Adipocyte (in vitro differentiated cells): Measurements from ENCODE around the gene ITGA1.
A peak's percentile ranks its signal among the peaks of the same experiment; 100 is the strongest.

Experiments
- DNase-seq: peaks from one replicate; pipeline ENCODE4 v3.0.0-alpha.2; 2015; ENCODE audit warnings: low read depth
- H3K27me3 ChIP-seq: replicated peaks from 2 replicates; pipeline ENCODE4 v1.7.0; 2013; ENCODE audit warnings: mild to moderate bottlenecking, low read length, moderate library complexity; ENCODE audit not compliant: control insufficient read depth, insufficient read depth
- H3K36me3 ChIP-seq: 2 replicates; pipeline ENCODE4 v1.7.0; 2013; ENCODE audit warnings: low read length, mild to moderate bottlenecking, moderate library complexity; ENCODE audit not compliant: control insufficient read depth, insufficient read depth, severe bottlenecking
- H3K4me1 ChIP-seq: 2 replicates; pipeline ENCODE4 v1.7.0; 2013; ENCODE audit warnings: mild to moderate bottlenecking, low read length, moderate library complexity; ENCODE audit not compliant: control insufficient read depth, insufficient read depth
- H3K4me3 ChIP-seq: 2 replicates; pipeline ENCODE4 v1.7.0; 2013; ENCODE audit warnings: mild to moderate bottlenecking, low read length, moderate library complexity
- H3K9ac ChIP-seq: 2 replicates; pipeline ENCODE4 v1.7.0; 2013; ENCODE audit warnings: mild to moderate bottlenecking, low read length, moderate library complexity
- H3K9me3 ChIP-seq: 2 replicates; pipeline ENCODE4 v1.7.0; 2013; ENCODE audit warnings: mild to moderate bottlenecking, low read length, moderate library complexity; ENCODE audit not compliant: control insufficient read depth

ITGA1 gene

GRCh38 chr5:52943808-52944207, 156.1 kb downstream of the ITGA1 start:
- no peak overlapping the region for H3K4me3 ChIP-seq
- peaks cover 6% of the 10 kb centered on the region for H3K36me3 ChIP-seq
- DNase-seq: no peak
- H3K27me3 ChIP-seq: no peaks in the 10 kb centered on the region
- no peak overlapping the region for H3K9ac ChIP-seq
- H3K4me1 ChIP-seq: peaks cover 9% of the 10 kb centered on the region
- H3K9me3 ChIP-seq: no peaks in the 10 kb centered on the region

DNA sequence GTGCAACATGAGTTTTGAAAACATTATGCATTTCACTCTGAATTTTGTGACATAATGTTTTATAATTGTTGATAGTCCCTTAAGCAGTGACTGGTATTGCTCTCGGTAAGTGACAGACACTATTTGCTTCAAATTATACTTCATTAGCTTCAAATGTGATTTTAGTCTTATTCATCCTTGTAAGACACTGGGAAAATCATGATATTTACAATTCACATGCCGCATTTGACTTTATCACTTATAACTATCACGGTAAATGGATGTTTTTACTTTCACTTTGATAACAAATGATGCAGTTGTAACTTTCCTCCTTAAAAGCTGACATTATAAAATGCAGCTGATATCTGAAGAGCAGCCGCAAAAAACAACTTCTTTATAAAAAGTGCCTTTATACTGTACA, 157.3 kb downstream of the ITGA1 start:
- peaks cover 11% of the 10 kb centered on the region for H3K4me1 ChIP-seq
- peak overlapping the region; percentile 68 for H3K9ac ChIP-seq
- H3K36me3 ChIP-seq: peaks cover 1% of the 10 kb centered on the region
- H3K9me3 ChIP-seq: no peaks in the 10 kb centered on the region
- DNase-seq: no peak
- H3K27me3 ChIP-seq: no peaks in the 10 kb centered on the region
- H3K4me3 ChIP-seq: peak overlapping the region; percentile 78

- peaks cover 11% of the 10 kb centered on the region for H3K4me1 ChIP-seq
- H3K27me3 ChIP-seq: no peaks in the 10 kb centered on the region
- H3K9me3 ChIP-seq: no peaks in the 10 kb centered on the region
- H3K9ac ChIP-seq: no peak overlapping the region
- no peaks in the 10 kb centered on the region for H3K36me3 ChIP-seq
- H3K4me3 ChIP-seq: no peak overlapping the region
- DNase-seq: no peak
Observed at GRCh38 chr5:52947208-52947607, 159.5 kb downstream of the ITGA1 start.

- H3K4me1 ChIP-seq: peaks cover 11% of the 10 kb centered on the region
- H3K36me3 ChIP-seq: no peaks in the 10 kb centered on the region
- H3K9ac ChIP-seq: no peak overlapping the region
- no peaks in the 10 kb centered on the region for H3K9me3 ChIP-seq
- DNase-seq: peak; percentile 33
- H3K27me3 ChIP-seq: no peaks in the 10 kb centered on the region
- H3K4me3 ChIP-seq: no peak overlapping the region
Observed at GRCh38 chr5:52947851-52948250, 160.1 kb downstream of the ITGA1 start.

GRCh38 chr5:52948418-52949076, 160.8 kb downstream of the ITGA1 start:
- Histone ChIP-seq H3K9ac (no peak overlapping the region), H3K4me1 (peaks cover 11% of the 10 kb centered on the region), H3K9me3 (no peaks in the 10 kb centered on the region), H3K36me3 (no peaks in the 10 kb centered on the region), H3K27me3 (no peaks in the 10 kb centered on the region), H3K4me3 (no peak overlapping the region)
- peak; percentile 91 for DNase-seq

- H3K27me3 ChIP-seq: no peaks in the 10 kb centered on the region
- no peak for DNase-seq
- no peaks in the 10 kb centered on the region for H3K9me3 ChIP-seq
- H3K4me3 ChIP-seq: no peak overlapping the region
- H3K9ac ChIP-seq: no peak overlapping the region
- peaks cover 4% of the 10 kb centered on the region for H3K4me1 ChIP-seq
- no peaks in the 10 kb centered on the region for H3K36me3 ChIP-seq
Observed at GRCh38 chr5:52950686-52951085, 163.0 kb downstream of the ITGA1 start.

GRCh38 chr5:52952483-52952882, 164.8 kb downstream of the ITGA1 start:
- DNase-seq: no peak
- Histone ChIP-seq H3K36me3 (no peaks in the 10 kb centered on the region), H3K9ac (no peak overlapping the region), H3K27me3 (no peaks in the 10 kb centered on the region), H3K4me3 (no peak overlapping the region), H3K9me3 (no peaks in the 10 kb centered on the region), H3K4me1 (peaks cover 4% of the 10 kb centered on the region)

DNA sequence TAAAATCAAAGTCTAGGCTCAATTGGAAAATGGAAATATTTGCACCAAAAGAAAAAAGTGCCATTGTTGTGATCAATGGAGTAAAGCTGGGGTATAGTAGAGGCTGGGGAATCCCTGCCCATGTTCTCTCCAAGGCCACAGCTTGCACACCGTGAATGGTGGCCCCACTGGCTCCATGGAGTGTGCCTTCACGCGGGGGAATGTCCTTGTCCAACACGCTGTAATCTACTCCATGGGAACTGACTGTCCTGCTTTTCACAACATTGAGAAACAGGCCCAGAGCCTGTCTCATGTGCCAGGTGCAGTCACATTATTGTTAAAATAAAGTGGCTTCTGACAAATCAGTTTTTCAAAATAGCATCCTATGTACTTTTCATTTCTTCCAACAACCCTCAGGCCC, 168.3 kb downstream of the ITGA1 start:
- Histone ChIP-seq H3K36me3 (no peaks in the 10 kb centered on the region), H3K27me3 (no peaks in the 10 kb centered on the region), H3K4me1 (no peaks in the 10 kb centered on the region), H3K9ac (no peak overlapping the region), H3K9me3 (peaks cover 5% of the 10 kb centered on the region), H3K4me3 (no peak overlapping the region)
- no peak for DNase-seq

DNA sequence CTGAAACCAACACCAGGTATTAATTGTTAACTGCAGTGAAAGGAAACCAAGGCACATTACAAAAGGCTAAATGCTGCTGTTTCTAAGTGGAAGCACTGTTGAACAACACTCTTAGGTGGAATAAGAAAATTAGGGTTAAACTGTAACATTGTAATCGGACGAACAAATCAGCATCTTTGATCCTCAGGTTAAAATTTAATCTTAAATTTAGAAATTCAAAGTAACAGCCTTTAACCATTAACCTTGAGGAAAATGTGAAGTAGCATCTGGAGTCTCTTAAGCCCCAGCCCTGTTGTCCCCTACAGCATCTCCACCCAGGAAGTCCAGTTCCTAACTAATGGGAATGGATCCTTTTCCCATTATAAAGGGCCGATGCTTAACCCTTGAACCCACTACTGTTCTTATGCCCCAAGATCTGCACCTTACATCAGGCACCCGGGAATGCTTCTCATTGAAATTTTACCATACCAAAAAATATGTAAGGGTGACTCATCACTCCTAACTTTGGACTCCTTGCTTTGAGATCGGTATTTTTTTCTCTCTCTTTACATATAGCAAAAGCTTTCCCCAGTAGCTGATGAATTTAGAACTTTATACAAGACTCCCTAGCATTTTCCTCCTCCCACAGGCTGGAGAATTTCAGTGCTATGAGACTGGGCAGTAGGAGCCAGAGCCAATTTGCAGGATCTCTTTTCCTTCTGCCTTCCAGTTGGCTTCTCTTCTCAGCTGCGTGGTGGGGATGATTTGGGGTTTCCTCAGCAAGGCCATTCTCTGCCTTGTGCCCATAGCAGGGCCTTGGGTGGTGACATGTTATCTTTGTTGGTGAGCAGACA, 169.4 kb downstream of the ITGA1 start:
- Histone ChIP-seq H3K4me1 (no peaks in the 10 kb centered on the region), H3K27me3 (no peaks in the 10 kb centered on the region)
- DNase-seq: no peak

GRCh38 chr5:52961274-52961681, 173.6 kb downstream of the ITGA1 start:
- Histone ChIP-seq H3K27me3 (no peaks in the 10 kb centered on the region), H3K4me3 (no peak overlapping the region), H3K9me3 (peaks cover 5% of the 10 kb centered on the region), H3K36me3 (no peaks in the 10 kb centered on the region), H3K4me1 (no peaks in the 10 kb centered on the region), H3K9ac (no peak overlapping the region)
- DNase-seq: peak; percentile 46

More for the DNA sequence above, 169.4 kb downstream of the ITGA1 start:
- Histone ChIP-seq H3K4me3 (no peak overlapping the region), H3K9me3 (peaks cover 5% of the 10 kb centered on the region), H3K9ac (no peak overlapping the region), H3K36me3 (no peaks in the 10 kb centered on the region)

GRCh38 chr5:52963636-52964035, 175.9 kb downstream of the ITGA1 start:
- Histone ChIP-seq H3K9ac (no peak overlapping the region), H3K4me3 (no peak overlapping the region), H3K4me1 (no peaks in the 10 kb centered on the region), H3K36me3 (no peaks in the 10 kb centered on the region), H3K9me3 (peaks cover 8% of the 10 kb centered on the region), H3K27me3 (no peaks in the 10 kb centered on the region)
- DNase-seq: no peak
